Brain microvascular endothelial cell (primary cell): ENCODE data around the gene RUNDC1.

Experiments used
- DNase-seq: peaks from one replicate; pipeline ENCODE4 v3.0.0-alpha.2; 2020
- H3K27ac ChIP-seq: fragments of 250-450 bp; sonication (Bioruptor Pico); 2 replicates; pipeline ENCODE4 v1.5.1; 2020; ENCODE audit warnings: mild to moderate bottlenecking, moderate library complexity
- H3K27me3 ChIP-seq: fragments of 250-450 bp; sonication (Bioruptor Pico); replicated peaks from 2 replicates; pipeline ENCODE4 v1.5.1; 2020; ENCODE audit warnings: mild to moderate bottlenecking
- H3K36me3 ChIP-seq: fragments of 250-450 bp; sonication (Bioruptor Pico); replicated peaks from 2 replicates; pipeline ENCODE4 v1.5.1; 2020; ENCODE audit warnings: mild to moderate bottlenecking
- H3K4me3 ChIP-seq: 2 replicates; pipeline ENCODE4 v1.5.1; 2011; ENCODE audit warnings: low read depth, mild to moderate bottlenecking, control low read depth, low read length, moderate library complexity
- in situ Hi-C: cut with HindIII; loops from 2 replicates; pipeline ENCODE4 v1.10.0; 2017; ENCODE audit warnings: low sequenced_read_pairs, low pct_ligation_motif_present
- TF ChIP-seq, protein P1 (sequence below): IDR thresholded peaks from 2 replicates; pipeline ENCODE4 v1.5.1; 2011; ENCODE audit warnings: low read depth, mild to moderate bottlenecking, moderate library complexity, low read length, control low read depth, inconsistent platforms; ENCODE audit errors: missing control alignments

Gene RUNDC1

DNA sequence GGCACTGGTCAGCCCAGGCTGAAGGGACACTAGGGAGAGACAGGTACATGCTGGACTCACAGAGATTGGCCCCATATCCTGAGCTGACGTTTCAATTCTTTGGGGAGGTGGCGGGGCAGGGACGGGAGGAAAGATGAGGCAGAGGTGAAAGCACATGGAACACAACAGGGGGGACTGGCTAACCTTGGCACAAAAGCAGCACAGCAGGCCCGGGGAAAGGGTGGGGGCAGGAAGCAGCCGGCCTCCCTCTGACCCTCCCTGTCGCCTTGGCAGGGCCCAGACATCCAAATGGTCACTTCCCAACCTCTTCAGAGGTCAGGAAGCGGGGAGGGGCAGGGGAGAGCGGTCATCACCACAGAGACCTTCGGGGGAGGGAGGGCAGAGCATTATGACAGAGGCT lies 35.2 kb downstream of the RUNDC1 start:
- peaks cover 50% of the 10 kb centered on the region for H3K36me3 ChIP-seq
- in situ Hi-C loops = no loop called here
- no peak overlapping the region for H3K27ac ChIP-seq

DNA sequence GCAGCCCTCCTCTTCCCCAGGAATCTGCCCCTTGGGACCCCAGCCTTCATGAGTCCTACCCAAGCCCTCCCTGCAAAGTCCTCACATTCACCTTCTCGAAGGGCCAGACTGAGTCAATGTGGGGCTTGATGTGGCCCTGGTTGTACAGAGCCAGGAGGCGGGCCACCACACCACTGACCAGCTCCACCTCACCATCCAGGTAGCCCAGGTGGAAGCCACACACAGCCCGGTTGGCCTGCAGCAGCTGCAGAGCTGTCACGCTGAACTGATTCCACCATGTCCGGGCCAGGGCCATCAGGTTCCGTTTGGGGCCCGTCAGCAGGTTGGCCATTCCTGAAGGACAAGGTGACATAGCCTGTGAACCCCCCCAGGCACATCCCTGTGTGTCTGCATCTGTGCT lies 35.9 kb downstream of the RUNDC1 start:
- H3K27me3 ChIP-seq = no peaks in the 10 kb centered on the region
- peaks cover 50% of the 10 kb centered on the region for H3K36me3 ChIP-seq
- in situ Hi-C loops = no loop called here
- TF ChIP-seq, protein P1, sequence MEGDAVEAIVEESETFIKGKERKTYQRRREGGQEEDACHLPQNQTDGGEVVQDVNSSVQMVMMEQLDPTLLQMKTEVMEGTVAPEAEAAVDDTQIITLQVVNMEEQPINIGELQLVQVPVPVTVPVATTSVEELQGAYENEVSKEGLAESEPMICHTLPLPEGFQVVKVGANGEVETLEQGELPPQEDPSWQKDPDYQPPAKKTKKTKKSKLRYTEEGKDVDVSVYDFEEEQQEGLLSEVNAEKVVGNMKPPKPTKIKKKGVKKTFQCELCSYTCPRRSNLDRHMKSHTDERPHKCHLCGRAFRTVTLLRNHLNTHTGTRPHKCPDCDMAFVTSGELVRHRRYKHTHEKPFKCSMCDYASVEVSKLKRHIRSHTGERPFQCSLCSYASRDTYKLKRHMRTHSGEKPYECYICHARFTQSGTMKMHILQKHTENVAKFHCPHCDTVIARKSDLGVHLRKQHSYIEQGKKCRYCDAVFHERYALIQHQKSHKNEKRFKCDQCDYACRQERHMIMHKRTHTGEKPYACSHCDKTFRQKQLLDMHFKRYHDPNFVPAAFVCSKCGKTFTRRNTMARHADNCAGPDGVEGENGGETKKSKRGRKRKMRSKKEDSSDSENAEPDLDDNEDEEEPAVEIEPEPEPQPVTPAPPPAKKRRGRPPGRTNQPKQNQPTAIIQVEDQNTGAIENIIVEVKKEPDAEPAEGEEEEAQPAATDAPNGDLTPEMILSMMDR = no peak
- DNase-seq = no peak
- H3K4me3 ChIP-seq = no peak overlapping the region
- no peak overlapping the region for H3K27ac ChIP-seq

More for the DNA sequence above, 35.2 kb downstream of the RUNDC1 start:
- no peaks in the 10 kb centered on the region for H3K27me3 ChIP-seq
- H3K4me3 ChIP-seq = no peak overlapping the region
- TF ChIP-seq, protein P1 = no peak
- no peak for DNase-seq

DNA sequence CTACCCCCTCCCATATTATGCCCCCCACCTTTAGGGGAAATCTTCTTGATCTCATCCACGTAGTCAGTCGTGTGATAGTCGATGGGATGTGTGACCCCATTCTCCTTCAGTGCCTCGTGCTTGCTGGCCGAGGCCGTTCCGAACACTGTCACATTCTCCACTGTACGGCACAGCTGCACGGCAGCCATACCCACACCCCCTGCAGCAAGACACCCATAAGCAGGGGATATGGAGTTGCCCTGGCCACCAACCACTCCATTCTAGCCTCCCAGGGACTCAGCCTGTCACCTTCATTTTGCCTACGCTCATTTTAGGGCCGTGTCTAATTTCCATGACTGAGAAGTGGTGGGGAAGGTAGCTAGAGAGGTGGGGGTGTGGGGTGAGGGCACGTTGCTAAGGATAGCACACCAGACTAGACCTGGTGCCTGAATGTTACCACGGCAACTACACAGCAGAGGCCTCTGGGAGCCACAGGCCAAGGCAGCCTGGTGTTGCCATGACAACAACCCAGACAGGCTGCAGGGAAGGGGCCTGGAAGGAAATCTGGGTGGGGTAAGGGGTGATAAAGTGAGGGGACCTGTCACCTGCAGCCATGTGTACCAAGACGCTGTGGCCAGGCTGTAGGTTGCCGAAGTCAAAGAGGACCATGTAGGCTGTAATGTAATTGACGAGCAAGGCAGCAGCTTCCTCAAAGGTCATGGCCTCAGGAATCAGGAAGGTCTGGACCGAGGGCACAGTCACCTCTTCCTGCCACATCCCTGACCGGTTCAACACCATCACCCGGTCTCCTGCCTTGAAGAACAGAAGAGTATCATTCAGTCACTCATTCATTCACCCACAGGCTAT lies 37.9 kb downstream of the RUNDC1 start:
- TF ChIP-seq, protein P1 = no peak
- Histone ChIP-seq H3K36me3 (peaks cover 46% of the 10 kb centered on the region), H3K27me3 (no peaks in the 10 kb centered on the region), H3K4me3 (no peak overlapping the region), H3K27ac (no peak overlapping the region)
- in situ Hi-C loops = no loop called here
- DNase-seq = no peak

DNA sequence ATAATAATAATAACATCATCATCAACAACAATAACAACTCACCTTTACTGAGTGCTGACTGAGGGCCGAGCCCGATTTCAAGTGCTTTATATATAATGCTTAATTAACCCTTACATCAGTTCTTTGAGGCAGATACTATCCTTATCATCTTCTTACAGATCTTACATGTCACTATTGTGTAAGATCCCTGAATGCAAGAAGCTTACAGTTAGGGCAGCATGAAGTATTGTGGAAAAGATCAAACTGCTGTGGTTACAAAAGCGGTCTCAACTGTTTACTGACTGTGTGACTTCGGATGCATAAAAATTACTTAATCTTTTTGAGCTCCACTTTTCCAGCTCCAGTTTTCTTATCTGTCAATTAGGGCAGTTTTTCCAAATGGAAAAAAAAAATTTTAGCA lies 38.6 kb downstream of the RUNDC1 start:
- Histone ChIP-seq H3K27me3 (no peaks in the 10 kb centered on the region), H3K36me3 (peaks cover 40% of the 10 kb centered on the region), H3K4me3 (no peak overlapping the region), H3K27ac (no peak overlapping the region)
- in situ Hi-C loops = no loop called here
- no peak for DNase-seq
- TF ChIP-seq, protein P1 = no peak

DNA sequence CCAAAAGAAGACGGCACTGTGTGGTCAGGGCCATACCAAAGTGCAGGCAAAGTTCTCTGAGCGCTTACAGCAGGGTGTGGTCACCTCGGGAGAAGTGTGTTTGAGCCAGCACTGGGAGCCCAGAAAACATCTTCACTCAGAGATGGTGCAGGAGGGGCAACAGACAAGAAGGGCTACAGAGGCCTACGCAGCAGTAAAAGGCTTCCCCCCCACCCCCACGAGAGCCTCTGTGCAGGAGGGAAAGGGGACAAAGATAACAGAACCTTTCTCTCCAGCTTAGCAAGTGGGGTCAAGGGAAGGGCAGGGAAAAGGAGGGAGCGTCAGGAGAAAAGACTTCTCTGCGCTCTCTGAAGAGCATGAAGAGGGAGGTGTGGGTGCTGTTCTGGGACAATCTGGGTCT lies 39.1 kb downstream of the RUNDC1 start:
- no peak for DNase-seq
- H3K4me3 ChIP-seq = no peak overlapping the region
- H3K36me3 ChIP-seq = peaks cover 35% of the 10 kb centered on the region
- TF ChIP-seq, protein P1 = no peak
- no peaks in the 10 kb centered on the region for H3K27me3 ChIP-seq
- in situ Hi-C loops = no loop called here
- H3K27ac ChIP-seq = peak overlapping the region; percentile 9

DNA sequence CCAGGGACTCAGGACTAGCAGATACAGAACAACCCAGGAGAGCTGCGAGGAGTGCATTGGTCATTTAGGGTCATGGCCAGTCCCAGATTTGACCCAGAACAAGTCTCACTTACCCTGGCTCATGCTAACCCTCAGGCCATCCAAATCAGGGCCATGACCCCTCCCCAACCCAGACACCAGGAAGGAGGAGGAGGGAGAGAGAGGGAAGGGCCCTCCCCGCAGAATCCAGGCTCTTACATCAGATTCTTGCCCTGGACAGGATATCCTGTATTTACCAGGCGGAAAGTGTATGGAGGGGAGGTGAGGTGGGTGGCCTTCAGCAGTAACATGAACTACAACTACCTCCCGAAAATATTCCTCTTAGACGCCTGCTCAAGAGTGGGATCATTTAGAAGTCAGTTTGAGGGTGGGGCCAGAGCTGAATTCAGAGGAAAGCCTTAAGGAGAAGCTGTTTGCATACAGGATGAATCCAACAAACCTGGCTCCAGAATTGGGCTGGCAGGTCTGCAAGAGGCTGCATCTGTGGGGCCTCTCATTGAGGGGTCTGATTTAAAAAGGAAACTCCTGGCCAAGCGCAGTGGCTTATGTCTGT lies 39.8 kb downstream of the RUNDC1 start:
- TF ChIP-seq, protein P1 = no peak
- in situ Hi-C loops = no loop called here
- Histone ChIP-seq H3K4me3 (peak overlapping the region; percentile 20), H3K27me3 (no peaks in the 10 kb centered on the region), H3K36me3 (peaks cover 29% of the 10 kb centered on the region), H3K27ac (peak overlapping the region; percentile 9)
- no peak for DNase-seq
